Right lobe of liver (tissue), 4 donors: ENCODE measurements around the gene SHF.

Experiments used
- CTCF ChIP-seq, 4 donors: fragments of 200-600 bp in 3 of 4; fragments of 450-650 bp in 1 of 4; IDR thresholded peaks; one replicate each; pipeline versions ENCODE4 v1.5.1 to v1.8.0; 2016 to 2022; ENCODE audit warnings: antibody characterized with exemption in 4 of 4, mild to moderate bottlenecking in 2 of 4
- POLR2A ChIP-seq: fragments of 450-650 bp; IDR thresholded peaks from one replicate; pipeline ENCODE4 v1.6.1; 2017; ENCODE audit warnings: antibody characterized with exemption, mild to moderate bottlenecking
- donor health status: DM: no; HTN: no; CAD: no.
- donor health status: DM: no; HTN: no; CAD: no.
- donor health status: DM: no; HTN: yes; CAD: no.

- no peak for TF ChIP-seq CTCF (IDR thresholded peaks at IDR 0.05)
- TF ChIP-seq POLR2A = no peak
These were observed 7.6 kb downstream of the SHF start for GRCh38 chr15:45180201-45180600.
